DND-41 (cell line): ENCODE measurements around the gene WNT7B.
"Not testable (repeated sequence)": the region's sequence is repeated elsewhere in the genome, so short reads cannot be mapped to it uniquely, and the experiment has no call there.

ENCODE experiments used
- ATAC-seq: fragments of 200-7000 bp; cut with Tn5 transposase; 3 replicates; pipeline ENCODE4 v1.9.1; 2021; ENCODE audit warnings: low read depth; ENCODE audit not compliant: insufficient read depth
- DNase-seq: peaks from one replicate; pipeline ENCODE4 v3.0.0-alpha.2; 2020
- H2AFZ ChIP-seq: 2 replicates; pipeline ENCODE4 v1.6.0; 2012; ENCODE audit warnings: low read depth, low read length
- H3K27ac ChIP-seq: 2 replicates; pipeline ENCODE4 v1.5.1; 2012; ENCODE audit warnings: low read length, inconsistent platforms
- H3K27me3 ChIP-seq: fragments of 200-600 bp; sonication (generic); 2 replicates; pipeline ENCODE4 v1.6.0; 2012; ENCODE audit warnings: low read length, mild to moderate bottlenecking, inconsistent platforms; ENCODE audit not compliant: insufficient read depth, poor library complexity
- H3K36me3 ChIP-seq: 2 replicates; pipeline ENCODE4 v1.5.1; 2012; ENCODE audit warnings: low read length, inconsistent platforms; ENCODE audit not compliant: insufficient read depth
- H3K4me1 ChIP-seq: 2 replicates; pipeline ENCODE4 v1.5.1; 2012; ENCODE audit warnings: mild to moderate bottlenecking, low read length; ENCODE audit not compliant: insufficient read depth
- H3K4me2 ChIP-seq: 2 replicates; pipeline ENCODE4 v1.6.0; 2012; ENCODE audit warnings: mild to moderate bottlenecking, moderate library complexity, low read length, inconsistent platforms; ENCODE audit not compliant: insufficient read depth
- H3K4me3 ChIP-seq, 2 experiments: fragments of 200-600 bp in 1 of 2; shearing (Covaris generic) in 1 of 2; 2 replicates each; pipeline ENCODE4 v1.5.1; 2012 to 2016; ENCODE audit warnings: inconsistent platforms in 2 of 2, low read length in 2 of 2, mild to moderate bottlenecking in 2 of 2, low read depth in 1 of 2, moderate library complexity in 1 of 2
- H3K79me2 ChIP-seq: 2 replicates; pipeline ENCODE4 v1.6.0; 2012; ENCODE audit warnings: low read length, inconsistent platforms; ENCODE audit not compliant: insufficient read depth
- H3K9ac ChIP-seq: 2 replicates; pipeline ENCODE4 v1.6.0; 2012; ENCODE audit warnings: low read depth, mild to moderate bottlenecking, inconsistent platforms, low read length, moderate library complexity
- H3K9me3 ChIP-seq: 2 replicates; pipeline ENCODE4 v1.5.1; 2012; ENCODE audit warnings: low read length, moderate library complexity, mild to moderate bottlenecking, inconsistent platforms; ENCODE audit not compliant: insufficient read depth, severe bottlenecking
- H4K20me1 ChIP-seq: 2 replicates; pipeline ENCODE4 v1.6.0; 2012; ENCODE audit warnings: low read length; ENCODE audit not compliant: insufficient read depth
- CTCF ChIP-seq: IDR thresholded peaks from 2 replicates; pipeline ENCODE4 v1.5.1; 2012; ENCODE audit warnings: borderline replicate concordance, low read length, moderate library complexity, mild to moderate bottlenecking; ENCODE audit not compliant: poor library complexity, severe bottlenecking; ENCODE audit errors: extremely low read depth
- EZH2 ChIP-seq: IDR thresholded peaks from 3 replicates; pipeline ENCODE4 v1.6.1; 2012; ENCODE audit warnings: borderline replicate concordance, low read depth, mild to moderate bottlenecking, moderate library complexity, low read length, inconsistent platforms; ENCODE audit not compliant: severe bottlenecking

WNT7B gene

GRCh38 chr22:46006379-46007002 lies 29.5 kb upstream of the WNT7B start:
- Histone ChIP-seq H3K36me3 (no peaks in the 10 kb centered on the region), H4K20me1 (no peaks in the 10 kb centered on the region; the same call in 1 of the 2 replicates), H3K4me3 (no peak overlapping the region), H3K27me3 (no peaks in the 10 kb centered on the region), H3K79me2 (no peaks in the 10 kb centered on the region), H3K4me1 (peaks cover 6% of the 10 kb centered on the region), H3K9ac (no peak overlapping the region), H3K4me2 (no peak overlapping the region), H3K27ac (no peak overlapping the region), H2AFZ (no peak overlapping the region), H3K9me3 (peaks cover 4% of the 10 kb centered on the region)
- DNase-seq (peak; percentile 84), ATAC-seq (peak; percentile 92)
- TF ChIP-seq EZH2 (no peak), CTCF (peak; percentile 94)

- not testable (repeated sequence) for ATAC-seq, H3K27ac ChIP-seq, H3K4me1 ChIP-seq, DNase-seq, H3K9me3 ChIP-seq, H4K20me1 ChIP-seq, H3K9ac ChIP-seq, H2AFZ ChIP-seq, H3K4me2 ChIP-seq, H3K4me3 ChIP-seq, H3K27me3 ChIP-seq, H3K79me2 ChIP-seq, H3K36me3 ChIP-seq
Observed at GRCh38 chr22:46005116-46005705, 28.2 kb upstream of the WNT7B start.

- ATAC-seq, result no peak
- Histone ChIP-seq H3K4me1 (peaks cover 6% of the 10 kb centered on the region), H4K20me1 (no peaks in the 10 kb centered on the region; the same call in 1 of the 2 replicates), H3K27ac (no peak overlapping the region), H3K36me3 (no peaks in the 10 kb centered on the region), H3K79me2 (no peaks in the 10 kb centered on the region), H3K9me3 (no peaks in the 10 kb centered on the region), H3K4me2 (no peak overlapping the region), H3K9ac (no peak overlapping the region), H3K4me3 (no peak overlapping the region), H2AFZ (no peak overlapping the region), H3K27me3 (no peaks in the 10 kb centered on the region)
- TF ChIP-seq EZH2 (no peak), CTCF (peak; percentile 11)
- peak; percentile 35 for DNase-seq
Observed at GRCh38 chr22:46004105-46004866, 27.3 kb upstream of the WNT7B start.
